Effector memory CD8-positive, alpha-beta T cell (primary cell): ENCODE results near the gene SEL1L.
"Not testable (repeated sequence)": the region's sequence is repeated elsewhere in the genome, so short reads cannot be mapped to it uniquely, and the experiment has no call there.

ENCODE experiments used
- ATAC-seq: fragments of 150-1000 bp; cut with Tn5 transposase; replicated peaks from 2 replicates; pipeline ENCODE4 v1.10.0; 2021; ENCODE audit warnings: mild to moderate bottlenecking, moderate library complexity
- DNase-seq, 3 experiments: peaks; one replicate each; pipeline ENCODE4 v3.0.0; 2021
- H3K27ac Mint-ChIP-seq, 2 donors: one replicate each; pipeline ENCODE4 v1.8.0; 2022; ENCODE audit warnings: mild to moderate bottlenecking in 2 of 2, mixed read lengths in 2 of 2, moderate library complexity in 2 of 2
- H3K27me3 Mint-ChIP-seq, 2 donors: one replicate each; pipeline ENCODE4 v1.8.0; 2022; ENCODE audit warnings: mixed read lengths in 2 of 2
- H3K36me3 Mint-ChIP-seq: one replicate; pipeline ENCODE4 v1.8.0; 2022; ENCODE audit warnings: mild to moderate bottlenecking, moderate library complexity, mixed read lengths; ENCODE audit not compliant: insufficient read depth
- H3K4me1 Mint-ChIP-seq, 2 donors: one replicate each; pipeline ENCODE4 v1.8.0; 2022; ENCODE audit warnings: low read depth in 2 of 2, mixed read lengths in 2 of 2
- H3K4me3 Mint-ChIP-seq, 2 donors: one replicate each; pipeline ENCODE4 v1.8.0; 2022; ENCODE audit warnings: mild to moderate bottlenecking in 2 of 2, mixed read lengths in 2 of 2, moderate library complexity in 2 of 2
- H3K9me3 Mint-ChIP-seq, 2 donors: one replicate each; pipeline ENCODE4 v1.8.0; 2022; ENCODE audit warnings: mixed read lengths in 2 of 2

SEL1L gene

GRCh38 chr14:81478446-81478845 lies 55.2 kb downstream of the SEL1L start:
- DNase-seq, result no peak
- Mint-ChIP-seq H3K4me1 (peaks cover 21 to 26% of the 10 kb centered on the region in 2 donors), H3K9me3 (no peaks in the 10 kb centered on the region), H3K36me3 (peaks cover 58% of the 10 kb centered on the region), H3K4me3 (no peak overlapping the region), H3K27ac (no peak overlapping the region), H3K27me3 (no peaks in the 10 kb centered on the region)
- ATAC-seq, result no peak

GRCh38 chr14:81476816-81477215 lies 56.8 kb downstream of the SEL1L start:
- no peak for DNase-seq
- H3K27me3 Mint-ChIP-seq, result no peaks in the 10 kb centered on the region
- no peak for ATAC-seq
- peaks cover 21 to 31% of the 10 kb centered on the region in 2 donors for H3K4me1 Mint-ChIP-seq
- no peak overlapping the region for H3K4me3 Mint-ChIP-seq
- H3K9me3 Mint-ChIP-seq, result no peaks in the 10 kb centered on the region
- H3K27ac Mint-ChIP-seq, result no peak overlapping the region
- peaks cover 50% of the 10 kb centered on the region for H3K36me3 Mint-ChIP-seq

DNA sequence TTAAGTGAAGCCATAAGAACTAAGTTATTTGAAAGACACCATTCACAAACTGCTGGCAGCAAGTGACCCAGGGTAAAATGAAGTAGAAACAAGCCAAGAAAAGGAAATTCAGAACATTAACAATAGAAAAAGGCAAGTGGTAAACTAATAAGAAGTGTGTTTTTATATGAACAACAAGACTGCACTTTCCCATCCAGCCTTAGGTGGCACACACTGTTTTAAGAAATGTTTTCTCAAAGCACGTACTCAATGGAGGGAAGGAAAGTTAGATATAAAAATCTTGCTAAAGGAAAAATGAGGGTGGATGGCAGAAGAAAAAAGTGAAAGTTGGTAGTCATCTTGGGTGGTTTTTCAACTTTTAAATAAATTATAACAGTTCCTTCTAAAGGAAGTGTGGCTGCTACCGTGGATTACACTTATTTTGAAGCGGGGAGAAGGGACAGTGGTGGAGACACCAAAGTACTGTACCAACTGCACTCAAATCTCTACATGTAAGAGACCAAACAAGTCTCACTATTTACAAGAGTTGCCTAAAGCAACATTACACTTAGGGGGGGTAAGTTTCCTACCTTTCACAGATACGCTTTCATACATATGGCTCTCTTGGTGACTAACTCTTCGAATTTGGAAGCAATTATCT lies 58.8 kb downstream of the SEL1L start:
- Mint-ChIP-seq H3K27ac (peak overlapping the region; percentile 88 to 93), H3K9me3 (no peaks in the 10 kb centered on the region), H3K4me3 (peak overlapping the region; percentile 69 to 72), H3K36me3 (peaks cover 45% of the 10 kb centered on the region), H3K27me3 (no peaks in the 10 kb centered on the region), H3K4me1 (peaks cover 14 to 23% of the 10 kb centered on the region in 2 donors)
- ATAC-seq (peak; percentile 64), DNase-seq (no peak)

DNA sequence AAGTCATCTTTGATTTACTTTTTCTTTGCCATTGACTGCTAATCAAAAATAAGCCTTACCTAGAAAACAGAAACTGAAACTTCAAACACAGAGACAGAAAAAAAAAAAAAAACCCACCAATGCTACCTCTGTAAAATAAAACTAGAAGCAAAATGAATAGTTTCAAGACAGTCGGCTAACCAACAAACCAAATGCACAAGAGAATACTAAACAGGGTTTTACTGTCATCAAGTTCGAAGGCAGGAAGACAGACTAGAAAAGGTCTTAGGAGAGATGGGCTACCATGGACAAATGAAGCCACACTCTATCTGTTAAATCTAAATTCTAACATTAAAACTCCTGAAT lies 59.5 kb downstream of the SEL1L start:
- ATAC-seq, result peak; percentile 79
- Mint-ChIP-seq H3K27ac (peak overlapping the region; percentile 88 to 93), H3K4me3 (peak overlapping the region; percentile 69 to 72), H3K36me3 (peaks cover 39% of the 10 kb centered on the region), H3K4me1 (peaks cover 14 to 23% of the 10 kb centered on the region in 2 donors), H3K9me3 (no peaks in the 10 kb centered on the region), H3K27me3 (no peaks in the 10 kb centered on the region)
- no peak for DNase-seq

GRCh38 chr14:81473456-81474147 lies 60.1 kb downstream of the SEL1L start:
- no peak for ATAC-seq

DNA sequence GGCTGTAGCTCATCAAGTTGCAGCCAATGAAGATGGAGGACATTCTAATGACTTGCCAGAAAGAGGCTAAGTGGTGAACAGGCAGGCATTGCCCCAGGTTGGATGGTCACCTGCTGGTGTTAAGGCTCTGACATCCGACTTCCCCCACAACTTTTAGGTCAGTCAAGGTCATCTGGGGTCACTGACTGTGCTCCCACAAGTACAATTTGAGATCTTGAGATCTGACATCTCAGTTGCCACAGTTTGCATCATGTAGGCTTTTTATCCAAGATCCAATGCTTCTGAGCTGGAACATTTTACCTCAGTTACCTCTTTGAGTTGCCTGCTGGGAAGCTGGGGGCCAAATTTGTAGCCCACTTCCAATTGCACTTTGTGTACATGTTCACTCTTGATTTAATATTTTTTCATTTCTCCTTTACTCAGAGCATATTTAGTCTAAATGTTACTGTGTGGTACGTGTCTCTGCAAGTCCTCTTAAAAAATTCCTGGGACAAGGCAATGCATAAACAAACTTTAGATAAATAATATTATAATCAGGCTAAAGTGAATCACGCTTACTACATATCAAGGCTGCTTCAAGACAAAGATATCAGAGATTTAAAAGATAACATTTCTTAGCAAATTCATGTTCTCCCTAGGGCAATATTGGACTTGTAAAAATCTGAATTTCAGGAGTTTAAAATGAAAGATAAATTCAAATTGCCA lies 61.4 kb downstream of the SEL1L start:
- Mint-ChIP-seq H3K9me3 (no peaks in the 10 kb centered on the region), H3K36me3 (peaks cover 24% of the 10 kb centered on the region), H3K4me1 (peaks cover 14 to 23% of the 10 kb centered on the region in 2 donors), H3K4me3 (no peak overlapping the region), H3K27me3 (no peaks in the 10 kb centered on the region), H3K27ac (peak overlapping the region in 1 of 2 donors; percentile 88)
- ATAC-seq (no peak), DNase-seq (no peak)

More at GRCh38 chr14:81473456-81474147, 60.1 kb downstream of the SEL1L start:
- DNase-seq, result no peak
- Mint-ChIP-seq H3K9me3 (no peaks in the 10 kb centered on the region), H3K36me3 (peaks cover 35% of the 10 kb centered on the region), H3K4me3 (peak overlapping the region; percentile 69 to 72), H3K4me1 (peaks cover 14 to 23% of the 10 kb centered on the region in 2 donors), H3K27ac (peak overlapping the region; percentile 88 to 93), H3K27me3 (no peaks in the 10 kb centered on the region)

DNA sequence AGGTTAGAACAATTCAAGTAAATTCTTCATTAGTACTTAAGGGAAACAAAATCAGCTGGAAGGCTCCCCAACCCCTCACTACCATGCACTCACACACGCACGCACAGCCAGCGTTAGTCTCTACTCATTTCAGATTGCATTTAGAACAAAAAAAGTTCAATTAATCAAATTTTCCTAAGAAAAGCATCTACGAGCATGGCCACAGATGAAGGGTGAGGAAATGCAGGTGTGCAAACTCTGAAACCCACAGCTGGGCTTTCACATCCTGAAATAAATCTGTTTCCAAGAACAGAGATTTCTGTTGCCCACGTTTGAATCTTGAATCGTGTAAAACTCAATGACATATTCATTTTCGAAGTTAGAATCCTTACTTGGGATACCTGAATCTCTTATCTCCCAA lies 62.6 kb downstream of the SEL1L start:
- ATAC-seq (no peak), DNase-seq (no peak)
- peaks cover 13% of the 10 kb centered on the region for H3K36me3 Mint-ChIP-seq
- H3K9me3 Mint-ChIP-seq, result no peaks in the 10 kb centered on the region
- peak overlapping the region in 1 of 2 donors; percentile 41 for H3K27ac Mint-ChIP-seq
- H3K4me3 Mint-ChIP-seq, result no peak overlapping the region
- H3K27me3 Mint-ChIP-seq, result no peaks in the 10 kb centered on the region
- H3K4me1 Mint-ChIP-seq, result peaks cover 14 to 23% of the 10 kb centered on the region in 2 donors

GRCh38 chr14:81470557-81470826 lies 63.2 kb downstream of the SEL1L start:
- DNase-seq, H3K9me3 Mint-ChIP-seq, H3K4me3 Mint-ChIP-seq, H3K36me3 Mint-ChIP-seq, ATAC-seq, H3K27me3 Mint-ChIP-seq: not testable (repeated sequence)
- peaks cover 14 to 23% of the 10 kb centered on the region in 2 donors for H3K4me1 Mint-ChIP-seq
- peak overlapping the region in 1 of 2 donors; percentile 41 for H3K27ac Mint-ChIP-seq

DNA sequence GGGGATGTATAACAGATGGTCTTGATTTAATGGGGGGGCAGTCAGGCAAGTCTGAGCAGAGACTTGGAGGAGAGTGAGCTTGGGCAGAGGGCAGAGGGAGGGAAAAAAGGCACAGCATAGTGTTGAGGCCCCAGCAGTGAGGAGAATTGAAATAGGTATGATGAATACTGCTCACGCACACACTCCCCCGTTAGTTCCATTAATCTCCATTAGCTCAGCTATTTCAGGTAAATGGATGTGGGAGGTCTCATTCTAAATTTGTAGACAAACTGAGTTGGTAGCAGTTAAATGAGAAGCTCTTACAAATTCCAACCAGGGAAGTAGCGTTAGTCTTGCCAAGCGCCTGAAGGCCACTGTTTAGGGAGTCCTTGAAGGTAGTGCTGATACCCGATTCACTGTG lies 66.8 kb downstream of the SEL1L start:
- no peak for ATAC-seq
- H3K4me1 Mint-ChIP-seq, result peaks cover 3 to 7% of the 10 kb centered on the region in 2 donors
- no peaks in the 10 kb centered on the region for H3K27me3 Mint-ChIP-seq

DNA sequence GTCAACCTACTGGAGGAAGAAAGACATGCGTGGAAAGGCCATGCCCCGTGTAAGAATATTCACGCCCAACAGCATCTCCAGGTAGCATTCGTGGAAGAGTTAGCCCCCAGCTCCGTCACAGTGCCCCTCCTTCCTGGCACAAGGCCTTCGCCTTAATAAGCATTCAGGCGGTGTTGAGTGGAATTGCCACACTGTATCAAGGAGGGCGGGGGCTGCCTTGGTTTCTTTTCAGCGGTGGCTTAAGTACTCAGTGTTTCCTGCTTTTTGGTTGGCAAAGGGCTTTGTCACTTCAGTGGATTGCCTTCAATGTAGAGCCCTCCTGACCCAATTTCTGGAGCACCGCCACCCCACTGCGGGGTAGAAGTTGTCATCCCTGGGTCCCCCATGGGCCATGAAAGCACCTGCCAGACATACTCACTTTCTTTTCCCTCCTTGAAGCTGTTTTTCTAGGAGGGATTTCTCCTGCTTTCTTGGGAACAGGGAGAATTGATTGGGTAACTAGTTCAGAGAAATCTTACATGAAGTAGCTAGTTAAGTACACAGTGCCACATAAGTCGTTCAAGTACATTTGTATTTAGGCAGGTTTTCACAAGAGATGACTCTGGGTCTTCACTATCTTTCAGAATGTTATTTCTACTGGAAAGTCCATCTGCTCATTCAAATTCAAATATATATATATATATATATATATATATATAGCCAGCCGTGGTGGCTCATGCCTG lies 68.0 kb downstream of the SEL1L start:
- no peak for DNase-seq
- peaks cover 0 to 6% of the 10 kb centered on the region in 2 donors for H3K27me3 Mint-ChIP-seq
- no peak overlapping the region for H3K27ac Mint-ChIP-seq
- H3K36me3 Mint-ChIP-seq, result peaks cover 3% of the 10 kb centered on the region
- no peak for ATAC-seq
- H3K4me1 Mint-ChIP-seq, result peaks cover 3 to 7% of the 10 kb centered on the region in 2 donors
- no peaks in the 10 kb centered on the region for H3K9me3 Mint-ChIP-seq
- peak overlapping the region; percentile 77 to 88 for H3K4me3 Mint-ChIP-seq

More for the DNA sequence above, 66.8 kb downstream of the SEL1L start:
- no peaks in the 10 kb centered on the region for H3K9me3 Mint-ChIP-seq
- no peak overlapping the region for H3K27ac Mint-ChIP-seq
- no peak for DNase-seq
- peaks cover 5% of the 10 kb centered on the region for H3K36me3 Mint-ChIP-seq
- no peak overlapping the region for H3K4me3 Mint-ChIP-seq

- not testable (repeated sequence) for DNase-seq, H3K4me1 Mint-ChIP-seq, H3K36me3 Mint-ChIP-seq, H3K9me3 Mint-ChIP-seq, H3K27me3 Mint-ChIP-seq
- Mint-ChIP-seq H3K27ac (peak overlapping the region in 1 of 2 donors; percentile 87), H3K4me3 (peak overlapping the region; percentile 77 to 88)
- ATAC-seq, result peak; percentile 56
These were observed 68.7 kb downstream of the SEL1L start for GRCh38 chr14:81465003-81465392.

DNA sequence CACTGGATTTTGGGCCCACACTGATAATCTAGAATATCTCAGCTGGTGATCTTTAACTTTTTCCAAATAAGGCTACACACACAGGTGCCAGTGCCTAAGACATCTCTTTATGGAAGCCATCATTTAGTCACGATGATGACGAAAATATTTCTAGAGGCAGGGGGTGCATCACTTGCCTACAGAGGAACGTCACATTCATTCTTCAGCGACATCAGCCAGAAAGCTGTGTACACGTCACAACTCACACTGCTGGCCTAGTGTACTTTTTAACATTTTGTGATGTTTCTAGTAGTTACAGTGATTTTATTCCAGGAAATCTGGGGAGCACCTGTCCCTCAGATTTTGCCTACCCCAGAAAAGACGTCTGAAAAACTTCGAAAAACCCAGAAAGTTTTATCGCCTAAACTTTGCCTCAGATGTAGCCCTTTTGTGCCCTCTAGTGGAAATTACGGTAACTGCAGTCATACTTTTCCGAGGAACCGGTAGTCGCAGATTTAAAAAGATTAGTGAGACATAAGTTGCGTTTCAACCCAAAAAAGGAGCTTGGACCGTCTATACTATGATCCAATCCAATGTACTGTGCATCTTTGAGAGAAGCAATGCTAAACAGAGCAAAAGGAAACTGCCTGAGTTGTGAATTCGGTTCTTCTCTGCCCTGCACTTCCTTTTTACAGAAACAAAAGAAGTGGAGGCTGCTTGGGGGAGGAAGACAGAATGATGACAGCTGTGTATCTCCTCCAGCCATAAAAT lies 69.2 kb downstream of the SEL1L start:
- H3K9me3 Mint-ChIP-seq, result no peaks in the 10 kb centered on the region
- H3K27ac Mint-ChIP-seq, result peak overlapping the region in 1 of 2 donors; percentile 87
- H3K36me3 Mint-ChIP-seq, result no peaks in the 10 kb centered on the region
- DNase-seq (peak; percentile 71 to 79 (median 73)), ATAC-seq (peak; percentile 81)
- peaks cover 0 to 7% of the 10 kb centered on the region in 2 donors for H3K27me3 Mint-ChIP-seq
- peaks cover 3 to 7% of the 10 kb centered on the region in 2 donors for H3K4me1 Mint-ChIP-seq
- H3K4me3 Mint-ChIP-seq, result peak overlapping the region; percentile 77 to 88

DNA sequence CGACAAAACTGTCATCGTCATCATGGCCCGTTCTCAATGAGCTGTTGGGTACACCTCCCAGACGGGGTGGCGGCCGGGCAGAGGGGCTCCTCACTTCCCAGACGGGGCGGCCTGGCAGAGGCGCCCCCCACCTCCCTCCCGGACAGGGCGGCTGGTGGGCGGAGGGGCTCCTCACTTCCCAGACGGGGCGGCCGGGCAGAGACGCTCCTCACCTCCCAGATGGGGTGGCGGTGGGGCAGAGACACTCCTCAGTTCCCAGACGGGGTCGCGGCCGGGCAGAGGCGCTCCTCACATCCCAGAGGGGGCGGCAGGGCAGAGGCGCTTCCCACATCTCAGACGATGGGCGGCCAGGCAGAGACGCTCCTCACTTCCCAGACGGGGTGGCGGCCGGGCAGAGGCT lies 71.3 kb downstream of the SEL1L start:
- H3K36me3 Mint-ChIP-seq, H3K4me1 Mint-ChIP-seq, H3K4me3 Mint-ChIP-seq, H3K27ac Mint-ChIP-seq, H3K9me3 Mint-ChIP-seq, H3K27me3 Mint-ChIP-seq, DNase-seq, ATAC-seq: not testable (repeated sequence)
